GM03348 (cell line): ENCODE results near the gene METTL17.
"Not testable (repeated sequence)": the region's sequence is repeated elsewhere in the genome, so short reads cannot be mapped to it uniquely, and the experiment has no call there.

ENCODE experiments used
- DNase-seq: peaks from one replicate; pipeline ENCODE4 v3.0.0; 2012; ENCODE audit warnings: low spot score

METTL17 gene

DNA sequence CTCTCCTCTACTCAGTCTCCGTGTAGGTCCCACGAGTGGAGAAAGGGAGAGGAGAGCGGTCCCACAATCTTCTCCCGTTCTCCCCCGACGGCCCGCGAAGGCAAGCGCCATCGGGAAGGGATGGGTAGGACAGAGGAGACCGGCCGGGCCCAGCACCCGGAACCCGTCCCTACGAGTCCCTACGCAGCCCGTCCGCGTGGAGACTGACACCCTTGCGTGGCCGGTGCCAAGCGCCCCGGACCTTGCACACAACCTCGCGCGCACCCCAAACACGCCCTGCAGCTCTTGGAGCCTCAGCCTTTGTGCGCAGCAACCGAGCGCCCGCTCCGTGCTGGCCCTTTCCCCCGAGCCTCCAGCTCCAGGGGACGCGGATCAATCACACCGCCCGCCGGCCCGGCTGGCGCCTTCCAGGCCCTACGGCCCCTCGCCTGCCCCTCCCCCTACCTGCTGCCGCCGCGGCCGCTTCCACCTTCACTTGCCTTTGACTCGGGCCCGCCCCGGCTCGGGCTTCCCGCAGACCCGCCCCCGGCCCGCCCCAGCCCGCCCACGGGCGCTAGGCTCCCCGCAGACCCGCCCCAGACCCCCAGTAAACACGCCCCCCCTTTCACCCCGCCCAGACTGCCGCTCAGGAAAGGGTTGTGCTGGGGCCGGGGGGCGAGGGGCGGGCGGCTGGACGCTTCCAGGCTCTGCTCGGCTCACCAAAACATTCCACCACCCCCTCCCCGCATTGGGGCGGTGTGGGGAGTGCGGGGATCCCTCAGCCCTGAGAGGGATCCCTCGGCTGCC is 35.0 kb downstream of the METTL17 start, which contains the start of gene NDRG2:
TSS of gene NDRG2 (minus strand) at position 477 of the 786 bp plus-strand sequence. CDS start 1,746 bp downstream, outside the sequence.
- peak; percentile 62 for DNase-seq

DNA sequence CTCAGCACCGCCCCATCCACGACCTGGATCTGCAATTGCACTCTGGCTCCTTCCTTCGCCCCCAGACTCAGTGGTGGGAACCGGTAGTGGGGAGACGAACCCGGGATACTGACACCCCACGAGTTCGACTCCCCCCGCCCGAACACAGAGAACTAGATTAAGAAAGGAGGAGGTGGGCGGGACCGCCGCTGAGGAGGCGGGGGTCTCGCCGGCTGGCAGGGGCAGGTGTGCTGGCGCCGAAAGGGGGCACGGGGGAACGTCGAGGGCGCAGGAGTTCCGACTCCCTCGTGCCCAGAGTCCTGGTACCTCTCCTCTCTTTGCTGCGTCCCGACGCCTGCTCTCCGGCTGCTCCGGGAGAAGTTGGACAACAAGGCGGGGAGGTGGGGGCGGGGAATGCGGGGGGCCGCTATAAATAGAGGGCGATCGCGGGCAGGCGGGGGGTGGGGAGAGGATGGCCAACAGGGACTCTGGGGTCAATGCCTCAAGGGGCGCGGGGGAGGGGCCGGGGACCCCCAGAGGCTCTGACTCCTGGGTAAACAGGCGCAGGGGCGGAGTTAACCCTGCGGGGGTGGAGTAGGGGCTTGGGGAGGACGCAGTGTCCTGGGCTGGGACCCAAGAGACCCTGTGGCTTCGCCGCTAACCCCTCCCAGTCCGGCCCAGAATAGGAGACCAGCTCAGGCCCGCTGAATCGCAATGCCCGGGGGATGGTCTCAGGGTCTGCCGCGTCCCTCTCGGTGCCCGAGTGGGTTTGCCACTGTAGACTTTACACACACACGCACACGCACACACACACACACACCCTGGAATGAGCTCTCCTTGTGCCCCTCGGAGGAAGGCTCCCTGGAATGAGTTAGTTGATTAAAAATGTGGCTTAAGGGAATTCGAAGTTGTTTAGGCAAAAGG is 35.8 kb downstream of the METTL17 start:
- no peak for DNase-seq

GRCh38 chr14:21026274-21026987 is 36.7 kb downstream of the METTL17 start:
- no peak for DNase-seq

DNA sequence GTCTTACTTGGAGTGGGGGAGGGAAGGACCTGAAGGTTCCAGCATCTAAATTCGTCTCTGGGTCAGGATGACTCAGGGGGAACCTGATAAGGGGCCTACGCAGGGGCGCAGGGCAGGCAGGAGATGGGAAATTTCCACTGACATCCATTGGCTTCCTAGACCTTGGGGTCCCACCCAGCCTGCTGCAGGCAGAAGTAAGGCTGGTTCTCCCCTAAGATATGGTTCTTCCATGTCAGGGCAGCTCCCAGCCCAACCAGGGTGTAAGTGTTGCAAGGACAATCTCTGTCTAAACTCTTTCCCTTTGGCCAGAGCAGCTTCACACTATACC is 37.2 kb downstream of the METTL17 start:
- no peak for DNase-seq

- no peak for DNase-seq
Measured at GRCh38 chr14:21029917-21030316, 40.1 kb downstream of the METTL17 start, which contains the start of gene TPPP2. Gene TPPP2, plus strand, starts transcription at chr14:21030217. Its CDS starts 365 bp downstream, at chr14:21030582.

DNA sequence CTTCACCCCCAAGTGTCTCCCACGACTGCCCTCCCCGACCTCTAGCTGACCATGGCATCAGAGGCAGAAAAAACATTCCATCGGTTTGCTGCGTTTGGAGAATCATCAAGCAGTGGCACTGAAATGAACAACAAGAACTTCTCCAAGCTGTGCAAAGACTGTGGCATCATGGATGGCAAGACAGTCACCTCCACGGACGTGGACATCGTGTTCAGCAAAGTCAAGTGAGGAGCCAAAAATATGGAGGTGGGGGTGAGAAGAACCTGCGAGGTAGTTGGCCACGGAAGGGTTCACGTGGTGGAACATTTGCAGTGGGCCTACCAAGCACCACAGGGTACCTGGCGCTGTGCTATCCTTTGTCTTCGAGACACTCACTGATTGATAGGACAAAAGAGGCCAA is 40.8 kb downstream of the METTL17 start:
- no peak for DNase-seq

DNA sequence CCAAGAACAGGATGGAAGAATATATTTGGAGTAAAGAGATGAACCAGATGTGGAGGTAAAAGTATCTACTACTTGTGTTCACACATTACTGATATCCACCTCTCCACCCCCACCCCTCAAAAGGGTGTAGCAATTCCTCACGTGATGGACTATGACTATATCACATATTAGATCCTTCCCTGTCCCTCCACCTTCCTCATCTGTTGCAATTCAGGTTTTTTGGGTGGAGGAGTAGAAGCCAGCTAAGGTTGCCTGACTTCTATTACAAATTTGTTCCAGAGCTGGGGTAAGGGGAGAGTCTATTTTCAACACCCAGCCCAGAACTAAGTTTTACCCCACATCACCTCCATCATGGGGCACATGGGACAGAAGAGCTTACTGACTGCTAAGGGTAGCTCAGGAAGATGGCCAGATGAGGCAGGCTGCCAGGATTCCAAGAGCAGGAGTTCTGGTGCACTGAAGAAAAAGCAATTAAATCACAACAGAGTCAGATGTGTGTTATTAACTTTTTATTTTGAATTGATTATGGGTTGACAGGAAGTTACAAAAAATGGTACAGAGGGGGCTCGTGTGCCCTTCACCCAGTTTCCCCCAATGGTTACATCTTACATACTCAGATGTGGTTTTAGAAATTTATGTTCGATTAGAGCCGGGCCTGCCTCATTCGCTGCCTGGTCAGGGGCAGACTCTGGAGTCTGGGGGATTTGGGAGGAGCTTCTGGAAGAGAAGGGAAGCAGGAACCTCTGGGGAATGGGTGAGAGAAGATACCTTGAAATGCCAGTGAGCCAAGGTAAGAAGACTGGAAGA is 42.7 kb downstream of the METTL17 start:
- no peak for DNase-seq

GRCh38 chr14:21033133-21033698 is 43.4 kb downstream of the METTL17 start:
- no peak for DNase-seq

DNA sequence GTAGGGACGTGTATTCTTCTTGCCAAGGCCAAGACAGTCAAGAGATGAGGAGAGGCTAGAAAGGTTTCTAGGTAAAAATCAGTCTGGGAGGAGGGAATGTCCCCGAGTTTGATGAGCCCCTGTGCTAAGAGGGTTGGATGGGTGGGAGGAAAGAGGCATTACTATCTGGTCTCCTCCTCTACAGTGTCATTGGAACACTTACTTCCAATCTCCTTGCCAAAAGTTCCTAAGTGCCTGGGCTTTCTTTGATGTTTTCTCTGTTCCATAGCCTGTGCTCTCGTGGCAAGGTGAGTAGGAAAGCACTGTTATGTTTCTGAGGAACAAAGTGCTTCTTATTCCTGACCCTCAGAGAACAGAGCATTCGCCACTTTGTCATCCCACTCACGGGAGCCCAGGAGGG is 44.9 kb downstream of the METTL17 start, which contains the start of gene RNASE13:
TSS of gene RNASE13 (minus strand) at position 101 of the 400 bp plus-strand sequence. CDS start 519 bp downstream, outside the sequence.
- no peak for DNase-seq

- no peak for DNase-seq
Measured at GRCh38 chr14:21036751-21037150, 47.0 kb downstream of the METTL17 start.

- no peak for DNase-seq
Measured at GRCh38 chr14:21037156-21037555, 47.4 kb downstream of the METTL17 start.

DNA sequence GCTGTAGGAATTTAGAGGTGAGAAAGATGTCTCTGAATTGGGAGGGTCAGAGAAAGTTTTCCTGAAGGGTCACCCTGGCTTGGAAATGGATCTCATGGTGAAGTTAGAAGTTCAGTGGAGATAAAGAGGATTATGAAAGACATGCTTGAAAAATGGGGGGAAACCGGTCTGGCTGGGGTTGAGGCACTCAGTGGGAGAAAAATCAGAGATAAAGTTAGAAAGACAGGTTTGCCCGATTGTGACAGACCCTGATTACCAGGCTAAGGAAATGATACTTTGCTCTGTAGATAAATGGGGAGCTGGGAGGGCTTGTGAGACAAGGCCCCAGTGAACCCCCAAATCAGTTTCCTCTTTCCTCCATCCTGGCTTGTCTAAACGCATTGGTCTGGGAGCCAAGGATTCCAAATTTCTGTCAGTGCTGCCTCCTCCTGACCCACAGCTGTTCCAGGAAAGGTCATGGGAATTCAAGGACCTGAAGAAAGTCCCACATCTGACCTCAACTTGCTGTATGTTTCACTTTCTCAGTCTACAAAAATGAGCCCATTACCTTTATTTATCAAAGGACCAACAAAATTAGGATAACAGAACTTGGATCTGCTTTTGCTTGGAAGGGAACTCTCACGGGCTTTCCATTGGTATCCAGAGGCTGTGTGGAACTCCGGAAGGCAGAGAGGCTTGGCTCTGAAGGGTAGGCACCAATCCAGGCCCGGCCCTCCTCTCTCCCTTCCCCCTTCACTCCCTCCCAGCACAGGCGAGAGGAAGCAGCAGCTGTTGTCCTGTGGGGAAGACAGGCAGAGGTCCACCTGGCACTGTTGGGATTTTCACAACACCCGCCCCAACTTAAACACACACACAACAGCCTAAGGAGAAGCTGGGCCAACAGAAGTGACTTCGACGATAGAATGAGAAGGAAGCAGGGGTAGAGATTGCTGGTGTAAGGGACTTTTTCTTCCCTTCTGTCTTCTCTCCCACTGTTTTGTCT is 49.0 kb downstream of the METTL17 start:
- DNase-seq: peak; percentile 85

DNA sequence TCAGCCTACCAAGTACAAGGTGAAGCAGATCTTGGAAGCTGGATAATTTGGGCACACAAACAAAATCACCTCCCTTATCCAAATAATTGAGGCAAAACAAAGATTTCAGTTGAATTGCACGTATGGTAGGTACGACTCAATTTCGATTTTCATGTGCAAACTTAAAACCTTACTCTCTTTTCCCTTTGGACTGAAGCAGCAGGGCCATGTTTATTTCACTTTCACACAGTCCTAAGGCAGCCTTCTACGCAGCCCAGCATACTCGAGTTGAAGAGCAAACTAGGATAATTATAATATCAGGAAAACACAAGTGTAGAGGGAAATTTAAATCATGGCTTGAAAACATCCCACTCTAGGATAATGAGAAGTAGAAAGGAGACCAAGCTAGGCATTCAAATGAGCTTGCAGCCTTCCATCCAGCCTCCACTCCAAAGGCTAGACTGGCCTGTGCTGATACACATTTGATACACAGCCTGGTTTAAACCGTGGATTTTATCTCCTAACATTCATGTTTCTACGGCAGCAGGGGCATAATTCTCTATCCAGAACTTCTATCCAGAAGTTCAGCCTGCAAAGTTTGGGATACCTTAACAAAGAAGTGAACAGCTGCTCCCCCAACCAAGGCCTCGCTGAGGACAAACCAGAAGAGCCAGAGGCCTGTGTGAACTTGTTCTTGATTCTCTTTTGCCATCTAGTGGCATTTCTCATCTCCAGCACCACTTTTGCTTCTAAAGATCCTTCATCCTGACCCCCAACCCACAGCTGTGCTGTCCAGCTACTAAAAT is 50.0 kb downstream of the METTL17 start:
- DNase-seq: peak; percentile 75

GRCh38 chr14:21040370-21040925 is 50.7 kb downstream of the METTL17 start:
- DNase-seq: no peak

GRCh38 chr14:21040941-21041340 is 51.2 kb downstream of the METTL17 start:
- not testable (repeated sequence) for DNase-seq

GRCh38 chr14:21041676-21042433 is 52.1 kb downstream of the METTL17 start, which contains the start of gene RNASE7:
Gene RNASE7, plus strand, starts transcription at chr14:21042362. Its CDS starts 631 bp downstream, at chr14:21042993.
- peak; percentile 53 for DNase-seq

GRCh38 chr14:21042918-21043317 is 53.1 kb downstream of the METTL17 start:
- no peak for DNase-seq
